HCT116 (cell line): ENCODE data around the gene SLC25A19.
"Not testable (repeated sequence)": the region's sequence is repeated elsewhere in the genome, so short reads cannot be mapped to it uniquely, and the experiment has no call there.

Source experiments
- CEBPB ChIP-seq: IDR thresholded peaks from 2 replicates; pipeline ENCODE4 v1.6.1; 2012; ENCODE audit warnings: low read depth
- CTCF ChIP-seq, 3 experiments: fragments of 200-600 bp in 1 of 3; sonication (generic) in 1 of 3; IDR thresholded peaks in 2 of 3; conservative IDR thresholded peaks in 1 of 3; 2 replicates each; pipeline ENCODE4 v1.5.1; 2012 to 2017; ENCODE audit warnings: low read depth in 2 of 3, low read length in 2 of 3, antibody characterized with exemption in 1 of 3, borderline replicate concordance in 1 of 3, control low read depth in 1 of 3, mild to moderate bottlenecking in 1 of 3, mixed read lengths in 1 of 3, mixed run types in 1 of 3, moderate library complexity in 1 of 3; ENCODE audit not compliant: insufficient read depth in 1 of 3
- EZH2 ChIP-seq: fragments of 200-600 bp; sonication (generic); IDR thresholded peaks from 2 replicates; pipeline ENCODE4 v1.6.1; 2017; ENCODE audit warnings: antibody characterized with exemption, mixed run types
- JUND ChIP-seq: IDR thresholded peaks from 2 replicates; pipeline ENCODE4 v1.6.1; 2012
- MAX ChIP-seq: IDR thresholded peaks from 2 replicates; pipeline ENCODE4 v1.6.1; 2012
- POLR2A ChIP-seq: IDR thresholded peaks from 2 replicates; pipeline ENCODE4 v1.7.0; 2011; ENCODE audit warnings: borderline replicate concordance; ENCODE audit not compliant: insufficient read depth, insufficient read length; ENCODE audit errors: extremely low read depth
- POLR2AphosphoS5 ChIP-seq: IDR thresholded peaks from 2 replicates; pipeline ENCODE4 v1.6.1; 2011; ENCODE audit warnings: mild to moderate bottlenecking, low read depth, low read length, moderate library complexity
- YY1 ChIP-seq: IDR thresholded peaks from 2 replicates; pipeline ENCODE4 v1.6.1; 2011; ENCODE audit warnings: low read length, low read depth, moderate library complexity, mild to moderate bottlenecking; ENCODE audit not compliant: insufficient replicate concordance; ENCODE audit errors: extremely low read depth

- not testable (repeated sequence) for TF ChIP-seq POLR2A; CEBPB; YY1; POLR2AphosphoS5; MAX; EZH2; JUND; CTCF (IDR thresholded peaks at IDR 0.05 in 2 of 3, conservative IDR thresholded peaks at IDR 0.05 in 1 of 3; ENCODE audit: borderline replicate concordance in 1 of 3, insufficient read depth in 1 of 3, low read depth in 2 of 3, low read length in 2 of 3)
These were observed 3.7 kb upstream of the SLC25A19 start for GRCh38 chr17:75292810-75293448.
